Measurements from ENCODE around the gene XK. TPM values are rescaled to one million over a fixed set of nuclear protein-coding genes. Genes with fewer than 3 reads are reported as not detected.

The XK gene
- total and polyA plus RNA-seq, 9 of the 15 experiments (the other 6 are each of a cell fraction or from before 2014, with no cell fraction given), result 4.0 to 21.6 (median 11.6) TPM

DNA sequence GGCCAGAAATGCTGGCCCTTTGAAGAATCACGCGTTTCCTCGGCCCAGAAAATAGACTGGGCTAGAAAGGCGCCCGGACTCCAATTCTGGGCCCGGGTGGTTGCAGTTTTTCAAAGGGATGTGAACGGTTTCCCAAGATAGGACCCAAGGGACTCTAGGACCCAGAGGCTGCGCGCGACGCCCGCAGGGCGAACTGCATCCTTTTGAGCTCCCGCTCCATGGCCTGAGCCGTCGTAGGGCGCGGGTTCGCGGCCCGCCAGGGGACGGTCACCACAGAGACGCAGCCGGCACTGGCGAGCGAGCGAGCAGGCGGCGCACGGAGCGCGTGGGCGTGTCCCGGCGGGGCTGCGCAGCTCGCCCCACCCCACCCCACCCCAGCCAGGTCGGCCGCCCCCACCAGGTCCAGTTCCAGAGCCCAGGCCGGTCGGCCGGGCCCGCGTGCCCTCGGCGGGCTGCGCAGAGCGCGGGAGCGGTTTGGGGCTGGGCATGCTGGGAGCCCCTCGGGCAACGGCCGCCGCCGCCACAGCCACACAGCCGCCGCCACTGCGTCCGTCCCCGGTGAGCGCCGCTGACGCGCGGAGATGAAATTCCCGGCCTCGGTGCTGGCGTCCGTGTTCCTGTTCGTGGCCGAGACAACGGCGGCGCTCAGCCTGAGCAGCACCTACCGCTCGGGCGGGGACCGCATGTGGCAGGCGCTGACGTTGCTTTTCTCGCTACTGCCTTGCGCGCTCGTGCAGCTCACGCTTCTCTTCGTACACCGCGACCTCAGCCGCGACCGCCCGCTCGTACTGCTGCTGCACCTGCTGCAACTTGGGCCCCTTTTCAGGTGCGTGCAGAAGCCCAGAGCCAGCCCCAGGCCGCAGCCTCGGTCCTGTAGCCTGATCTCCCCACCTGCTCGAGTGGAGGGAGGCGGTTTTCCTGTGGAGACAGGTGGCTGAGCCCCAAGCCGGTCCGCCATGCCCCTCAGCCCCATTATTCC is at the start of gene XK (continued):
- TF ChIP-seq SMARCB1 (IDR thresholded peaks at IDR 0.05; ENCODE audit: insufficient read length, low read depth) (no peak), TCFL5 (CRISPR knock-in tag; conservative IDR thresholded peaks at IDR 0.05) (no peak), CBX3 (IDR thresholded peaks at IDR 0.05; ENCODE audit: borderline replicate concordance in 1 of 2, low read length in 2 of 2) (no peak), ZNF121 (CRISPR knock-in tag; conservative IDR thresholded peaks at IDR 0.05) (no peak), ZNF444 (CRISPR knock-in tag; IDR thresholded peaks at IDR 0.05) (no peak), KLF16 (IDR thresholded peaks at IDR 0.05) (no peak), HLTF (IDR thresholded peaks at IDR 0.05) (no peak), FOXK2 (conservative IDR thresholded peaks at IDR 0.05 in 1 of 2, IDR thresholded peaks at IDR 0.05 in 1 of 2; ENCODE audit: low read depth in 2 of 2) (no peak), PHF20 (IDR thresholded peaks at IDR 0.05; ENCODE audit: partially characterized antibody) (no peak), CAMTA2 (CRISPR knock-in tag; conservative IDR thresholded peaks at IDR 0.05) (no peak), MYNN (IDR thresholded peaks at IDR 0.05) (0 out of 2 replicates have a peak, but pooled peaks have one; percentile 3), MYNN (CRISPR knock-in tag; IDR thresholded peaks at IDR 0.05) (no peak), FOS (IDR thresholded peaks at IDR 0.05; ENCODE audit: extremely low read depth, insufficient read length) (no peak), PHB (CRISPR knock-in tag; IDR thresholded peaks at IDR 0.05) (no peak), NCOA2 (IDR thresholded peaks at IDR 0.05; ENCODE audit: partially characterized antibody in 2 of 2) (no peak), MYC (IDR thresholded peaks at IDR 0.05; ENCODE audit: low read depth, low read length) (0 out of 2 replicates have a peak, but pooled peaks have one; percentile 55), MYC (CRISPR knock-in tag; IDR thresholded peaks at IDR 0.05; ENCODE audit: borderline replicate concordance, low read depth) (no peak), BCOR (IDR thresholded peaks at IDR 0.05) (no peak), SIRT6 (IDR thresholded peaks at IDR 0.05; ENCODE audit: low read depth, low read length) (no peak), CREM (IDR thresholded peaks at IDR 0.05; ENCODE audit: low read depth) (peak; percentile 63; the same call in 1 of the 2 replicates), IRF2 (CRISPR knock-in tag; IDR thresholded peaks at IDR 0.05) (peak; percentile 75; the same call in 1 of the 2 replicates), ZNF282 (CRISPR knock-in tag; IDR thresholded peaks at IDR 0.05) (no peak), PCBP1 (IDR thresholded peaks at IDR 0.05; ENCODE audit: low read depth, low read length, poor library complexity, severe bottlenecking) (no peak), ZBTB8A (IDR thresholded peaks at IDR 0.05; ENCODE audit: partially characterized antibody) (no peak), DPF2 (IDR thresholded peaks at IDR 0.05) (no peak)
- TF ChIP-seq, protein P1, sequence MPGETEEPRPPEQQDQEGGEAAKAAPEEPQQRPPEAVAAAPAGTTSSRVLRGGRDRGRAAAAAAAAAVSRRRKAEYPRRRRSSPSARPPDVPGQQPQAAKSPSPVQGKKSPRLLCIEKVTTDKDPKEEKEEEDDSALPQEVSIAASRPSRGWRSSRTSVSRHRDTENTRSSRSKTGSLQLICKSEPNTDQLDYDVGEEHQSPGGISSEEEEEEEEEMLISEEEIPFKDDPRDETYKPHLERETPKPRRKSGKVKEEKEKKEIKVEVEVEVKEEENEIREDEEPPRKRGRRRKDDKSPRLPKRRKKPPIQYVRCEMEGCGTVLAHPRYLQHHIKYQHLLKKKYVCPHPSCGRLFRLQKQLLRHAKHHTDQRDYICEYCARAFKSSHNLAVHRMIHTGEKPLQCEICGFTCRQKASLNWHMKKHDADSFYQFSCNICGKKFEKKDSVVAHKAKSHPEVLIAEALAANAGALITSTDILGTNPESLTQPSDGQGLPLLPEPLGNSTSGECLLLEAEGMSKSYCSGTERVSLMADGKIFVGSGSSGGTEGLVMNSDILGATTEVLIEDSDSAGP (CRISPR knock-in tag; IDR thresholded peaks at IDR 0.05), result no peak
- TF ChIP-seq, protein P2, sequence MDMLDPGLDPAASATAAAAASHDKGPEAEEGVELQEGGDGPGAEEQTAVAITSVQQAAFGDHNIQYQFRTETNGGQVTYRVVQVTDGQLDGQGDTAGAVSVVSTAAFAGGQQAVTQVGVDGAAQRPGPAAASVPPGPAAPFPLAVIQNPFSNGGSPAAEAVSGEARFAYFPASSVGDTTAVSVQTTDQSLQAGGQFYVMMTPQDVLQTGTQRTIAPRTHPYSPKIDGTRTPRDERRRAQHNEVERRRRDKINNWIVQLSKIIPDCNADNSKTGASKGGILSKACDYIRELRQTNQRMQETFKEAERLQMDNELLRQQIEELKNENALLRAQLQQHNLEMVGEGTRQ (CRISPR knock-in tag; IDR thresholded peaks at IDR 0.05), result no peak
- TF ChIP-seq, protein P3, sequence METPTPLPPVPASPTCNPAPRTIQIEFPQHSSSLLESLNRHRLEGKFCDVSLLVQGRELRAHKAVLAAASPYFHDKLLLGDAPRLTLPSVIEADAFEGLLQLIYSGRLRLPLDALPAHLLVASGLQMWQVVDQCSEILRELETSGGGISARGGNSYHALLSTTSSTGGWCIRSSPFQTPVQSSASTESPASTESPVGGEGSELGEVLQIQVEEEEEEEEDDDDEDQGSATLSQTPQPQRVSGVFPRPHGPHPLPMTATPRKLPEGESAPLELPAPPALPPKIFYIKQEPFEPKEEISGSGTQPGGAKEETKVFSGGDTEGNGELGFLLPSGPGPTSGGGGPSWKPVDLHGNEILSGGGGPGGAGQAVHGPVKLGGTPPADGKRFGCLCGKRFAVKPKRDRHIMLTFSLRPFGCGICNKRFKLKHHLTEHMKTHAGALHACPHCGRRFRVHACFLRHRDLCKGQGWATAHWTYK (CRISPR knock-in tag; IDR thresholded peaks at IDR 0.05), result no peak

Data from K562 (cell line).